ENCODE data around the gene ADIRF. TPM values are rescaled to one million over a fixed set of nuclear protein-coding genes. Genes with fewer than 3 reads are reported as not detected.
"Not testable (repeated sequence)": the region's sequence is repeated elsewhere in the genome, so short reads cannot be mapped to it uniquely, and the experiment has no call there.

Gene ADIRF
- total RNA-seq (2014; rRNA removed; shearing (Covaris generic)) = not detected in 2 replicates

DNA sequence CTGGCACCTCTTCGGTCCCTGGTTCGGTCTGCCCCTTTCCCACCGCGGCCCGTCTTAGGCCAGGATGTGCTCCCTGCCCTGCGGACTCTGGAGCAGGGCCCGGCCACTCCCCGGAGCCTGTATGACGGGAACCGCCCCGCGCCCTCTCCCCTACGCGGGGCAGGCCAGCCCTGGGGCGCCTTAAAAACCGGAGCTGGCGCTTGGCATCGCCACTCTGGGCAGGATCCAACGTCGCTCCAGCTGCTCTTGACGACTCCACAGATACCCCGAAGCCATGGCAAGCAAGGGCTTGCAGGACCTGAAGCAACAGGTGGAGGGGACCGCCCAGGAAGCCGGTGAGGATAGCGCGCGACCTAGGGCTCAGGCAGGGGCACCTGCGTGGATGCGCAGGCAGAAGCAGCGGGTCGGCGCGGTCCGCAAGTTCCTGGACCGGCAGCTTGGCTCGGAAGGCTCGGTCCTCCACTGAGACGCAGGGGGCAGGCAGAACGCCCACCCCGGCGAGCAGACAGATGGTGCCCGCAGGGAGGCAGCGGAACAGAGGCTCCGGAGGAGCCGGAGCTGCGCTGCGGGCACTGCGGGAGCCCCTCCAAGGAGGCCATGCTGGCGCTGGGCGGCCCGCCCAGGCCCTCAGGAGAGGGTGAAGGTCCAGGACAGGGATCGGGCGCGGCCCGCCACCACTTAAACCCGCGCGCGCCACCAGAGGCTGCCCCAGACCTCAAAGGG is at the start of gene ADIRF:
Gene ADIRF, plus strand, starts transcription at position 212 of the 723 bp plus-strand sequence. Its CDS starts 63 bp downstream, at position 275.
- no peak for DNase-seq (ENCODE audit: low read depth)

DNA sequence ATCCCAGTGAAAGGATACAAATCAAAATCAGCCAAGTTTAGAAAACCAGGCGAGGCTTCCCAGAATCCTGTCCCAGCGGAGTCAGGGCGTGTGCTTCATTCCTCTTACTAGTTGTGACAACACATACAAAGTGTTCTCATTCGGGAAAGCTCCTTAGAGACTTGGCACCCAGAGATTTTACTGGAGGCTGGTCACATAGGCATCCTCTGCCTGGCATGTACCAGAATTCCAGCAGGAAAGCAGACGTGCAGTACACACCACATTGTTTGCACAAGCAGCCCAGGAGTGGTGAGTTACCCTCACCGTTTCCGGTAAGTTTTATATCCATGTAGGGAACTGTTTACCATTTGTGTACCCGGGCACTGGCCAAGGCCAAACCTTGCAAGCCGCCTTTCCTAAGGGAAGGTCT is 45.7 kb upstream of the ADIRF start:
- DNase-seq (ENCODE audit: low read depth) = no peak

DNA sequence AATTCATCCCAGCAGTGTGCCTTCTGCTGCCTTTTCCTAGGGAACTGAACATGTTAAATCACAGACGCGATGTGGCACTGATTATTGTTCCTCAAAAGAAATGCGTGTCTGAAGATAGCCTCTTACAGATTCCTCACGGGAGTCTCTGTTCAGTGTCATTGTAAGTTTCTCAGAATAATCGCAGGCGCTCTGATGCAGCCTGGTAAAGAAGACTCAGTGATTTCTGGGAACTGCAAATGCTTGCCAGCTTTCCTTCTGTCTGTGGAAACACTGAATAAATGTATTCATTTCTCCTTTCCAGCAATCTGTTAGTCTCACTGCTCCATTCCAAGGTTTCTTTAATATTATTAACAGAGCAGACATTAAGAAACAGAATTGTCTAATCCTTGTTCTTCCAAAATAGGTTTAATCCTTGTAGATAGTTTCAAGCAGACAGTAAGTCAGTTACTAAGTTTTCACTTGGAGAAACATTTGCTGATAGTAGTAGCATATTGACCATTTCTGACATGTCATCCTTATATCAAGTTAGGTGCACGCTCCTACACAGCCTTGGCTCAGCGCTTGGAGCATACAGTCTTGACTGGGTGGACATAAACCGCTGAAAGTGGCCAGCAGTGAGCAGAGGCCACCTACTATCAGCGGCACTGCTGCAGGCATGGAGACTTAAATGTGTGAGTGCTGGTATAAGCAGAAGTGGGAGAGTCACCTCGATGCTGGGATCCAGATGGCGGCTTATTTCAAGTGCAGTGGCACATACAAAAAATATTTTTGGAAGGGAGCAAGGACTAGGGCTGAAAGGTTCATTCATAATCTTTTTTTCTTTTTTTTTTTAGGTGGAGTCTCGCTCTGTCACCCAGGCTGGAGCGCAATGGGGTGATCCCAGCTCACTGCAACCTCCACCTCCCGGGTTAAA is 38.6 kb upstream of the ADIRF start:
- DNase-seq (ENCODE audit: low read depth) = no peak

DNA sequence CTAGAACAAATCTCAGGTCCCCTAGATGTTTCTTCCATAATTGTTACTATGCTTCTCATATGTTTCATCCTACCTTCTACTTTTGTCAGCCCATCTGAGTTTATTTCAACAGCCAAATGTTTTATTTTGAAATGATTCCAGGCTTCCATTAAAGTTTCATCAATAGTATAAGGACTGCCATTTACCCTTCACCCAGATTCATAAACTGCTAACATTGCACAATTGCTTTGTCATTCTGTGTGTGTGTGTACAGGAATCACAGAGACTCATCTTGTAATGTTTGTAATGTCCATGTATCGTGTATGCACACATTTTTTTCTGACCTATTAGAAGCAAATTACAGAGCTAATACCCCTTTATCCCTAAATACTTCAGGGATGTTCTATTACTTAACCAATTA is 36.4 kb upstream of the ADIRF start:
- no peak for DNase-seq (ENCODE audit: low read depth)

DNA sequence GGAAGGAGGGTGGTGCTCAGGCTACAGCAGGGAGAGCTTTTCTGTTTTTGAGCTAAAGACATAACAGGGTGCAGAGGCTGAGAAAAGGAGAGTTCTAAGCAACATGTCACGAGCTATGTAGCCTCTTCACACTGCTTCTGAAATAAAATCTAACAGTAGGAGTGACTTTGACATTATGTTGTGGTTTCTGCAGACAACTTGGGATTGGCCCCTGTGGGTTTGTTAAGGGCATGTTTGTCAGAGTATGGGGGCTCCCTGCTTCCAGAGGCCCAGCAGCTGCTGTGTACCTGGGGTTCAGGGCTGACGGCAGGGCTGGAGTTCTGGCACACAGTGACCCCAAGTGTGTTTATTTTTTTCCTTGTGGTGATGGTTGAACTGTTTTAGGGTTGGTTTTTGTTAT is 35.6 kb upstream of the ADIRF start:
- no peak for DNase-seq (ENCODE audit: low read depth)

DNA sequence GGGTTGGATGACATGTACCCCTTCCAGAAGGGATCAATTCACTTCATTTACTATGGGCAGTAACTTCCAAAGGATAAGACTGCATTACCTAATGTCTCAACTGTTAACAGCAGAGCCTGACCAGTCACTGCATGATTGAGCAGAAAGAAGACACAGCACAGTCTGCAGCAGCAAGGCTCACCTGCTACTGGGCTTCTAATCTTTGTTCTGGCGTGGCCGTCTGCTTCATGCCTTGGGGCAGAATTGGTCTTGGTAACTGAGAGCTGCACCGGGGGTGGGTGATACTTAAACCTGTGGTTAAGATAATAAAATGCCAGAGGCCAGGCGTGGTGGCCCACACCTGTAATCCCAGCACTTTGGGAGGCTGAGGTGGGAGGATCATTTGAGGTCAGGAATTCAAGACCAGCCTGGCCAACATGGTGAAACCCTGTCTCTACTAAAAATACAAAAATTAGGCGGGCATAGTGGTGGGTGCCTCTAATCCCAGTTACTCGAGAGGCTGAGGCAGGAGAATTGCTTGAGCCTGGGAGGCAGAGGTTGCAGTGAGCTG is 34.0 kb upstream of the ADIRF start:
- not testable (repeated sequence) for DNase-seq (ENCODE audit: low read depth)

DNA sequence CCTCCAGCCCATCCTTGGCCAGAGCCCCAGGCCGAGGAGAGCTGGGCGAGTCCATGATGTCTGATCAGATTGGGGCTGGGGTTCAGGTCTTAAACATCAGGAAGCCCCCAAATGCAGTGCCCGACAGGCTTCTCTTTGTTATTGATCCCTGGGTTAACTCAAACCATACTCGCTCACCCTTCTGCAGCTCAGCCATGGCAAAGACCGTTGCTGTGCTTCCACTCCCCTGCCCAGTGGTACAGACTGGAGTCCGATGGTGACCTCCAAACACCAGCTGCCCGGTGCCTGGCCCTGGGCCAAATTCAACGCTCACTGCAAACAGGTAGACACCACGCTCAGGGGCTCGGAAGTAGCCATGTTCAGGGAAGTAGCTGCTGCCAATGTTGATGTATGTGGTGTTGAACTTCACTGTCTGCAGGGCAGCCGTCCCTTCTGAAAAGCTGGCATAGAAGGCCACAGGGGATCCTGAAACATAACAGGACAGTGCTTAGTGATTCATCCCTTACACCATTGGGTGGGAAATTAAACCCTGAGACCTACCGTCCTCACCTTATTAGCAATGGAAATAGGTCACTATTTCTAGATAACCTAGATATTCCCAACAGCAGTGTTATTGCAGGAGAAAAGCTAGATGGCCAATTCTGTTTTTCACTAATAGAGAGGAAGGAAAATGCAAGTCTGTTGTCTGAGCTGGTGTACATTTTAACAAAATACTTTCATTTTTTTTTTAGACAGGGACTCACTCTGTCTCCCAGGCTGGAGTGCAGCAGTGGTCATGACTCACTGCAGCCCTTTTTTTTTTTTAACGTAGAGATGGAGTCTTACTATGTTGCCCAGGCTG is 31.4 kb upstream of the ADIRF start:
- peak; percentile 32 for DNase-seq (ENCODE audit: low read depth)

DNA sequence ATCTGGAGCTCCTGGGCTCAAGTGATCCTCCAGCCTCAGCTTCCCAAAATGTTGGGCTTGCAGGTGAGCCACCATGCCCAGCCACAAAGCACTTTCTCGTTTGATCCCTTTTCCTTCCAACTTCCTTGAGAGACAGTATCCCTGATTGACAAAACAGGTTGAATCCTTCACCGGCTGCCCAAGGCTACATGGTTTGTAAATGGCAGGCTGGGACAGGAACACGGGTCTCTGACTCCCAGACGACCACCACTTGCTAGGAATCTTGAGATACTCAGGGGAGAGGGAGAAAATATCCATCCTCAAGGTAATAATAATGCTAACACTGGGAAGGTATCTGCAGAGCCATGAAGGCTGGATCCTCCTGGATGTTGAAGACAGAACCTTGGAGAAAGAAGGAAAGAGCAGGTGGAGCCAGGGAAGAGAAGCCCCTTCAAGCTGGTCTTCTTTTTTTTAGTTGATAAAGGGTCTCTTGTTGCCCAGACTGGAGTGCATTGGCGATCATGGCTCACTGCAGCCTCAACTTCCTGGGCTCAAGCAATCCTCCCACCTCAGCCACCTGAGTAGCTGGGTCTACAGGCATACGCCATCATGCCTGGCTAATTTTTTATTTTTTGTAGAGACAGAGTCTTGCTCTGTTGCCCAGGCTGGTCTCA is 30.7 kb upstream of the ADIRF start:
- no peak for DNase-seq (ENCODE audit: low read depth)

DNA sequence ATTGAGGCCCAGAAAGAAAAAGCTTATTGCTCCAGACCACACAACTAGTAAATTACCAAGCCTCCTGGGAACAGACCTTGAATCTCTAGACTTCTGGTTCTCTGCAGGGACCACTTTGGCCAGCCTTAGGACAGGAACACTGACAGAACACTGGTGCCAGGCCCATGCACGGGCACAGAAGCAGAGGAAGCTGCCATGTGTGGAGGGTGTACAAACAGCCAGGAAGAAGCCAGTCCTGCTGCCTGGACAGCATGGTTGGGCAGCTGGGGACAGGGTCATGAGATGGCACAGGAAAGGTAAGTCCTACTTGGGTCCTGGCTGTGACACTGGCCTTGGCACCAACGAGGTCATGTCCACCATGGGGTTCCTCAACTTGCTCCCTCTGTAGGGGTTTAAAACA is 30.0 kb upstream of the ADIRF start:
- no peak for DNase-seq (ENCODE audit: low read depth)

DNA sequence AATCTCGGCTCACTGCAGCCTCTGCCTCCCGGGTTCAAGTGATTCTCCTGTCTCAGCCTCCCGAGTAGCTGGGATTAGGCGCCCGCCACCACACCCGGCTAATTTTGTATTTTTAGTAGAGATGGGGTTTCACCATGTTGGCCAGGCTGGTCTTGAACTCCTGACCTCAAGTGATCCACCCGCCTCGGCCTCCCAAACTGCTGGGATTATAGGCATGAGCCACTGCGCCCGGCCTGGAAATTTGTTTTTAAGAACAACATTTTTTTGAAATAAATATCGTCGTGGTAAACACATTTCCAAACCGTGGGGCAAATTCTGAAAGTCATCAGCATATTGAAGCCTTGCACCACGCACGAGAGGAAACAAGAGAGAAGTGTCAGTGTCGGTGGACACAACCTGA is 28.2 kb upstream of the ADIRF start:
- not testable (repeated sequence) for DNase-seq (ENCODE audit: low read depth)

DNA sequence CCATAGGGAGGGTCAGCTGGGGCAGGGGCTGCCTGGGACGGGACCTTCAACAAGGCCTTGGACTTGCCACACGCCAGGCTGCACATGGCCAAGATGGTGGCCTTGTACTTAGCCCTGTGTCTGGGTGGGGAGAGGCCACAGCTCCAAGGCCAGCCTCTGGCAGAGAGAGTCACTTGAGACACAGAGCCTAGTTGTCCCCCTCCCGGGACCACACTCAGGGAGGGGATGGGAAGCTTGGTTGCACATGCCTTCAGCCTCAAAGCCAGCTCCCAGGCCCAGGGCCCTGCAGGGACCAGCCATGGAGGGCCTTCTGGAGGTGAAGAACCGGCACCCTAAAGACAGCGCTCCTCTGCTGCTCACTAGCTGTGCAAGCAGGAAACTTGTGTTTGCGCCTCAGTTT is 27.6 kb upstream of the ADIRF start:
- DNase-seq (ENCODE audit: low read depth) = no peak

DNA sequence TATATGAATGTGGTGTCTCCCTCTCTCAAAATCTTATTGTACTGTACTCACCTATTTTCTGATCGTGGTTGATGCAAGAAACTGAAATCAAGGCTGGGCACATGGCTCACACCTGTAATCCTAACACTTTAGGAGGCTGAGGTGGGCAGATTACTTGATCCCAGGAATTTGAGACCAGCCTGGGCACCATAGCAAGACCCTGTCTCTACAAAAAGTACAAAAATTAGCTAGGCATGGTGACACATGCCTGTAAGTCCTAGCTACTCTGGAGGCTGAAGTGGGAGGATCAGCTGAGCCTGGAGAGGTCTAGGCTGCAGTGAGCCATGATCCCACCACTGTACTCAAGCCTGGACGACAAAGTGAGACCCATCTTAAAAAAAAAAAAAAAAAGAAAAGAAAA is 26.9 kb upstream of the ADIRF start:
- DNase-seq (ENCODE audit: low read depth) = no peak

DNA sequence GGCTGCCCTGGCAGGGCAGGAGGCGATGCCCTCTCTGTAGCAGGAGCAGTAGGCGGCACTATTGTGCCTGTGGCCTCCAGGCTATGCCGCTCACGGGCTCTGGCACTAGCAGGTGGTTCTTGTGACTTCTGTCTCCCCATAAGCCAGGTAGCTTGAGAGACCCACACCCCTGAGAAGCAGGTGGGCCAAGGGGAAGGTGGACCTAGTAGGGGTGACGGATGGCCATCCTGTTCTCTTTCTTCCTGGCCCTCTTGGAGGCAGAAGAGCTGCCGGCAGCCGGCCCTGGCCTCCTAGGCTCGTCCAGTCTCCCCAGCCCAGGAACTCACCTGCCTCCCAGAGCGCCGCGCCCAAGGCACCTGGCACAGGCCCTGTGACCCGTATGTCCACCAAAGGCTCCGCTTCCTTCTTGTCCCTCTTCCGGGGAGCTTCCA is 26.3 kb upstream of the ADIRF start:
- no peak for DNase-seq (ENCODE audit: low read depth)

DNA sequence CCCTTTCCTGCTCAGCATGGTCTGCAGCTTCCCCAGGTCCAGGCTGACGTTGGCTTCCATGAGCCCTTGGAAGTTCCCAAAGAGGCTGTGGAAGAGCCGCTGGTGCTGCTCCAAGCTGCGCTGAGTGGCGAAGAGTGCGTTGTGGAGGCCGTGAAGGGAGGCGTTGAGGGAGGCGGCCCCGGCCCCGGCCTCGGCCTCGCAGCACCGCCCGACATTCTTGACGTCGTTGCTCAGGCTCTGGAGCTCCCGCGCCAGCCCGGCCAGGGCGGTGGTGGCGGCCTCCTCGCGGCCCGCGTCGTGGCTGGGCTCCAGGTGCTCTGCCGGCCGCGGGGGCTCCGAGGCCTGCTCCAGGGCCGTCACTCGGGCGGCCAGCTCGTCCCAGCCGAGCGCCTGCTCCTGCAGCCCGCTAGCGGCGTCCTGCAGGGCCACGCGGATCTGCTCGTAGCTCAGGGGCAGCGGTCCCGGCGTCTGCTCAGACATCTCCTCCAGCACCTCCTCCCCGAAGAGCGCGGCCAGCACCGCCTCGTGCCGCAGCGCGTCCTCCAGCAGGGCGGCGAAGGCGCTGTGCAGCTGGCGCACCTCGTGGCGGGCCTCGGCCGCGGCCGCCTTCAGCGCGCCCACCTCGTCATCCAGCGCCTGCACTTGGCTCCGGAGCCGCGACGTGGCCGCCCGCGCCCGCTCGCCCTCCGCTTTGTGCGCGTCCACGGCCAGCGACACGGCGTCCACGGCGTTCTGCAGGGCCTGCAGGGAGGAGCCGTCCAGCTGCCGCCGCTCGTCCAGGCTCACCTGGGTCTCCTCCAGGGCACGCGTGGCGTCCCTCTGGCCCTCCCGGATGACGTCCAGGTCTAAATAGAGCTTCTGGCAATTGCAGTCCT is 25.6 kb upstream of the ADIRF start:
- no peak for DNase-seq (ENCODE audit: low read depth)

DNA sequence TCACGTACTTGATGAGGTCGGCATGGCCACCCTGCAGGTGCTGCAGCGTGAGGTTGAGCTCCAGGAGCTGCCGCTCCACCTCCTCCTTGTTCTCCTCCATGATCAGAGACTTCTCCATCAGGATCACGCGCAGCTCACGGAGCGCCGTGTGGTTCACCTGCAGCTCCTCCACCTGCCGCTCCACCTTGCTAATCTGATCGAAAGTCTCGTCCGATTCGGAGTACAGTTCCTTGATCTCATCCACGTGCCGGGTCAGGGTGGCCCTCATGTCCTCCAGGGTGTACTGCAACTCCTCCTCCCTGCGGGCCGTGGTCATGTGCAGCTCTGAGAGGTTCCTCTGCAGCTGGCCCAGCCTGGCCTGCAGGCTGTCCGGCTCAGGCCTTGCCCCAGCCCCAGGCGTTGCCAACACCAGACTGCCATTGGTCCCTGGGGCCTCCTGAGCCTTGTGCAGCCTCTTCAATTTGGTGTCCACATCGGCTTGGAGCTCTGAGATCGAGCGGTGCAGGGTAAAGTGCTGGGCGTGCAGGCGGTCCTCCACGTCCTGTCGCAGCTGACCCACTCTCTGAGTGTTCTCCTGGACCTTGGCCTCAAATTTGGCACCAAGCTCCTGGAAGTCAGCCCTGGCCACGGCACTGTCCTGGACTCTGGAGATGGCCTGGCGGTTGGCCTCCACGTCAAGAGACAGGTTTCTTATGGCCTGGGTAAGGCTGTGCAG is 24.8 kb upstream of the ADIRF start:
- no peak for DNase-seq (ENCODE audit: low read depth)

DNA sequence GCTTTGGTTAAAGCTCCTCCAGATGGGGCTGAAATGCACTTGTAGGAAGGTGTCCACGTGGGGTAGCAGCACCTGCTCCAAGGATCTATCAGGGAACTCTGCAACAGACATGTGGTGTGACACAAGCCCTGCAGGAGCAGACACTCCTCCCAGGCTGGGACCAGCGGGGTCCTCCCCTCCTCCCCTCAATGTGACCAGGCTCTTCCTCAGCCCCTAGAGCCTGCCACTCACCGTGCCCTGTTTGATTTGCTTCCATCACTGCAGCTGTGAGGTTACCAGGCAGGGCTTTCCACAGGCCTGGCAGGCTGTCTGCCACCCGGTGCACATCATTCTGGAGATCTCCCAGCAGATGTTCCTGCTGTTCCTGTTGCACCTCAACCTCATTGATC is 24.3 kb upstream of the ADIRF start:
- DNase-seq (ENCODE audit: low read depth) = no peak

DNA sequence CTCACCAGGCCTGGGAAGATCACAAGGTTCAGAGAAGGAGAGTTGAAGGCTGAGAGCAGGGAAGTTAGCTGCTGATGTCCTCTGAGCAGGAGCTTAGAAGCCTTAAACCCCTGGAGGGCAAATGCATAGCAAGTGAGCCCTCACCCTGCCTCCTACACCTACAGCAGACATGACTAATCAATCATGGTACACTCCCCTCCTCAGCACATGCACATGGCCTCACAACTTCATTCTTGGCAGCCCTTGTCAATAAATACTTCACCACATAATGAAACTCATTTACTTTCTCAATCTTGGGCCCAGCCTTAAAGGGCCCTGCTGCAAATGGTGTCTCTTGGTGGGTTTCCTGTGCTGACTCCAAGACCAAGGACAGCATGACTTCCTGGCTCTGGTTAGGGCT is 23.8 kb upstream of the ADIRF start:
- DNase-seq (ENCODE audit: low read depth) = no peak

DNA sequence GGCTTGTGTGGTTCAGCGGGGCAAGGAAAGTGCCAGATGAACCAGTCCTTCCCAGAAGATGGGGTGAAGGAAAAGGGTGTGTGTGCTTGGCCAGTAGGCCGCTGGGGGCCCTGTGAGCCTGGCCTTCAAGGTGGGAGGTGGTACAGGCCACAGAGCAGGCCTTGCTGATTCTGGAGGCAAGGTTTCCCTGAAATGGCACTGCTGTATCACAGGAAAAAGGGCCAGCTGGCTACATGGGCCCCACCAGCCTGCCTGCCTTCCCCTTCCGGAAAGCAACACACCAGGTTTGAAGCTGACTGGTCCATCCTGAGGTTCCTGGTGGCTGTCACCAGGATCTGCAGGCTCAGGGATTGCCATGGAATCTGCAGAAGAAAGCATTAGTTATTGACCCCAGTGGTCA is 23.4 kb upstream of the ADIRF start:
- no peak for DNase-seq (ENCODE audit: low read depth)

DNA sequence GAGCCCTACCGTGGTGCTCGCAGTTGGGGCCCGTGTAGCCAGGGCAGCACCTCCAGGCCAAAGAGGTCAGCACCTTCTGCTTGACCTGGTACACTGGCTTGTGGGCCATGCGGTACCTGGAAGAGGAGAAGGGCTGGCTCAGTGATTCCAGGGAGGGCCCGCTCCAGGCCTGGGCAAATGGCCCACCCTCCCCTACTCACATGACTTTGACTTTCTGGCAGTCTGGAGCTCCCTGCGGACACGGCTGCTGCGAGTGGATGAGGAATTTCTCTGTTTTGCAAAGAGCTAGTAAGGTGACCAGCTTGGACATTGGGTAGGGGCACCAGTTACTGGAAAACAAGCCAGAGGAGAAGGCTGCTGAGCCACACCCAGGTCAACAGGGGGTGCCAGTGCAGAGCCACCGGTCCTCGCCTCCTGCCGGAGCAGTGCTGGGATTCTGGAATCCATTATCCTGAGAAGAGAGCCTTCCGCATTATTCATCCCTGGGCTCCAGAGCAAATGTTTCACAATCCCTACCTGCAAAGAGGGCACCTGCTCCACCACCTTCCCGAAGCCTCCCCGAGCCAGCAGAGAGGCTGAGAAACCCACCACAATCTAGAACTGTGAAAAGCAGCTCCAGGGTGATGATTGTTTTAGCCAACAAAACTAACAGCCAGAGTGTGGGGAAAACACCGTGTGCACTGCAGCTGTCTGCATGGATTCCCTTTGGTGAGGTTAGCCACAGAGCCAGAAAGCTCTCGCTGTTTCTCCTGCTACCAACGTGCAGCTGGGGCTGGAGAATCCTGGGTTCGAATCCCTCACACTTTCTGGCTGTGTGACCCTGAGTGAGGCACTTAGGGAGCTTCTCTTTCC is 22.7 kb upstream of the ADIRF start:
- DNase-seq (ENCODE audit: low read depth) = peak; percentile 39

Measured in Daoy (cell line).